HG02973 (cell line): ENCODE data around the gene CFHR5.
A peak's percentile ranks its signal among the peaks of the same experiment; 100 is the strongest.
"Not testable (repeated sequence)": the region's sequence is repeated elsewhere in the genome, so short reads cannot be mapped to it uniquely, and the experiment has no call there.

ENCODE experiments used
- ATAC-seq: cut with Tn5 transposase; IDR thresholded peaks from one replicate; pipeline ENCODE4 v1.9.1; 2021; ENCODE audit warnings: moderate library complexity; ENCODE audit not compliant: unreplicated experiment

Gene CFHR5

DNA sequence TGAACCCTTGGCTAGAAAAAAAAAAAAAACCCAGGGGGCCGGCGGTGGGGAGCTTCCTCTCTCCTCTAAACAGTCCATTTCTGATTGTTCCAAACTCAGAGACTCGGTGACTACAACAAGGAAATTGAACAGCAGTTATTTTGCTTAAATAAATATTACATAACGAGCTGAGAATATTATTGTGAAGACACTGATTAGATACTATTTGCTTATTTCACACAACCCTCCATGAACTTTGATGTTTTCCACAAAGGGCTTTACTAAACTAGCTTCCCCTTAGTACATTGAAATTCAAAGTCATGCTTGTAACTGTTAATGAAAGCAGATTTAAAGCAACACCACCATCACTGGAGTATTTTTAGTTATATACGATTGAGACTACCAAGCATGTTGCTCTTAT, at the start of gene CFHR5:
CFHR5 (plus strand) TSS at position 279 of the 400 bp plus-strand sequence; CDS start at position 388, 109 bp downstream.
- no peak for ATAC-seq

DNA sequence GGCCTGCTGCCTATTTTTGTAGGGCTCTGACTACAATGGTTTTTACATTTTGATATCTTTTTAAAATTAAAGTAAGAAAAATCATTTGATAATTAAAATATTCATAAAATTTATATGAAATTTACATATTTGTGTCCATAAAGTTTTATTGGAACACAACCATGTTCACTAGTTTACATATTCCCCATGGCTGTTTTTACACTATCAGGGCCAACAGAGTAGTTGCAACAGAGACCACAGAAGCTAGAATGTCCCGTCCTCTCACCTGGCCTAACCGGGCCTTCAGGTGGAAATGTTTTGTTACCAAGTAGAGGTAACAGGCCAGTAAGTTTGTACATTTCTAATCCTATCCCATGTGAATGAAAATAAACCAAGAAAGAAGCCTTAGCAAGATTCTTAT, 44.5 kb upstream of the CFHR5 start:
- not testable (repeated sequence) for ATAC-seq

DNA sequence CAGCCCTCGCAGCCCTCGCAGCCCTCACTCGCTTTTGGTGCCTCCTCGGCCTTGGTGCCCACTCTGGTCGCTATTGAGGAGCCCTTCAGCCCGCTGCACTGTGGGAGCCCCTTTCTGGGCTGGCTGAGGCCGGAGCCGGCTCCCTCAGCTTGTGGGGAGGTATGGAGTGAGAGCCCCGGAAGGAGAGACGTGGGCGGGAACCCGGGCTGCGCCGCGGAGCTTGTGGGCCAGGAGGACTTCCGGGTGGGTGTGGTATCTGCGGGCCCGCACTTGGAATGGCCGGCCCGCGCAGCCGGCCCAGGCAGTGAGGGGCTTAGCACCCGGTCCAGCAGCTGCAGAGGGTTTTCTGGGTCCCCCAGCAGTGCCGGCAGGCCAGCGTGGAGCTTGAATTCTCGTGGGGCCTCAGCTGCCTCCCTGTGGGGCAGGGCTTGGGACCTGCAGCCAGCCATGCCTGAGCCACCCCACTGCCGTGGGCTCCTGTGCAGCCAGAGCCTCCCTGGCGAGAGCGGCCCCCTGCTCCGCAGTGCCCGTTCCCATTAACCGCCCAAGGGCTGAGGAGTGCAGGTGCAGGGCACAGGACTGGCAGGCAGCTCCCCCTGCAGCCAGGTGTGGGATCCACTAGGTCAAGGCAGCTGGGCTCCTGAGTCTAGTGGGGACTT, 43.7 kb upstream of the CFHR5 start:
- no peak for ATAC-seq

DNA sequence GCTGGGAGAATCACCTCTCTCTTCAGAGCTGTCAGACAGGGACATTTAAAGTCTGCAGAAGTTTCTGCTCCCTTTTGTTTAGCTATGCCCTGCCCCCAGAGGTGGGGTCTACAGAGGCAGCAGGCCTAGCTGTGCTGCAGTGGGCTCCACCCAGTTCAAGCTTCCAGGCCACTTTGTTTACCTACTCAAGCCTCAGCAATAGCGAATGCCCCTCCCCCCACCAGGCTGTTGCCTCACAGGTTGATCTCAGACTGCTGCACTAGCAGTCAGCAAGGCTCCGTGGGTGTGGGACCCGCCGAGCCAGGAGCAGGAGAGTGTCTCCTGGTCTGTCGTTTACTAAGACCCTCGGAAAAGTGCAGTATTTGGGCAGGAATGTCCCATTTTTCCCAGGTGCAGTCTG, 35.9 kb upstream of the CFHR5 start:
- not testable (repeated sequence) for ATAC-seq

GRCh38 chr1:196943568-196943967, 33.8 kb upstream of the CFHR5 start, which contains the start of gene CFHR2:
CFHR2 (plus strand) TSS chr1:196943738; CDS start chr1:196943881, 143 bp downstream.
- ATAC-seq = not testable (repeated sequence)

GRCh38 chr1:196951711-196952394, 25.5 kb upstream of the CFHR5 start:
- peak; percentile 89 for ATAC-seq

DNA sequence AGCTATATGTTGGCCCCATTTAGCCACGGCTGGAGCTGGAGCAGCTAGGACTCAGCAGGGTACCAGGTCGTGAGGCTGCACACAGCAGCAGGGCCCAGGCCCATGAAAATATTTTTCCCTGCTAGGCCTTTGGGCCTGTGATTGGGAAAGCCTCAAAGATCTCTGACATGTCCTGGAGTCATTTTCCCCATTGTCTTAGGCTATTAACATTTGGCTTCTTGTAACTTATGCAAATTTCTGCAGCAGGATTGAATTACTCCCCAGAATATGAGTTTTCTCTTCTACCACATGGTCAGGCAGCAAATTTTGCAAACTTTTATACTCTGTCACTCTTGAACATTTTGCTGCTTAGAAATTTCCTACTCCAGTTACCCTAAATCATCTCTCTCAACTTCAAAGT, 22.6 kb upstream of the CFHR5 start:
- no peak for ATAC-seq

- ATAC-seq = no peak
These were observed 21.4 kb upstream of the CFHR5 start for GRCh38 chr1:196955926-196956325.

GRCh38 chr1:196960854-196961253, 16.5 kb upstream of the CFHR5 start:
- peak; percentile 73 for ATAC-seq

- ATAC-seq = no peak
These were observed 7.2 kb upstream of the CFHR5 start for GRCh38 chr1:196970182-196970581.

DNA sequence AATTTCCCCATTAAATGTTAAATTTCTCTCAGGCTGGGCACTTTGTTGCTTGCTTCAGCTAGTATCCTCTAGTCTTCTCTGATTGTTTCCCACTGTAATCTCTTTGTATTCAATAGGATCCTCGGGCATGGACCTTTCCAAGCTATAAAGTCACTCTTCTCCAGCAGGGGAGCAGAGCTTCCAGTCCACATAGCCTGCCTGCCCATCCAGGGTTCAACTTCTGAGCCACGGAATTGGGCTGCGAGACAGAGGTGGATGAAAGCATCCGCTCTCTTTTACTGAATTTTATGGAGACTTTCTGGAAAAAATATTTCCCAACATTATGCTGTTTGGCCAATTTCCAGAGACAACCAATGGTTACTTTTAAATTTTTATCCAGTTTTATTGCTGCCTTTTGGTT, 1.1 kb upstream of the CFHR5 start:
- ATAC-seq = no peak

DNA sequence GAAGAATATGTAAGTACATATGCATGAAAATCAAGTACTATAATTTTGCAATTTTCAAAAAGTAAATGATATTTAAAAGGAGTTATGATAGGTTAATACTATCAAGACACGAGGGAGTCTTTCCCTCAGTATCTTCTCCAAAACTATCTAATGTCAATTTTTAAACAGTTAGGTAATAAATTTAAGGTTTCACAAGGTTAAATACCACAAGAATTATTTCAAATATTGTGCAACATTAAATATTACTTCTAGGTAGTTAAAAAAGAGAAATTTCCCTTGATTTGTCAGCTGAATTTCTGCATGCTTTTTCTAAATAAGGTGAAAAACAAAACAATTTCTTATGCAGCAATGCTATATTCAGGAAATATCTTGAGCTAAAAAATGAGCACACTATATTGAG, 3.5 kb downstream of the CFHR5 start:
- no peak for ATAC-seq

DNA sequence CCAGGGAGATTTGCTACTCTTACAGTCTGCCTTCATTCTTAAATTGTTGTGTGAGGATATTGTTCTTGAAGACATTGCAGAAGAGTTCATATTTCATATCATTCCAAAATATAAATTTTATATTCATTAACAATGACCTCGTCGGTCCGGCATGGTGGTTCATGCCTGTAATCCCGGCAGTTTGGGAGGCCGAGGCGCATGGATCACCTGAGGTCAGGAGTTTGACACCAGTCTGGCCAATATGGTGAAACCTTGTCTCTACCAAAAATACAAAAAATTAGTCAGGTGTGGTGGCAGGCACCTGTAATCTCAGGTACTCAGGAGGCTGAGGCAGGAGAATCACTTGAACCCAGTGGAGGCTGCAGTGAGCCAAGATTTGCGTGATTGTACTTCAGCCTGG, 4.9 kb downstream of the CFHR5 start:
- ATAC-seq = not testable (repeated sequence)

DNA sequence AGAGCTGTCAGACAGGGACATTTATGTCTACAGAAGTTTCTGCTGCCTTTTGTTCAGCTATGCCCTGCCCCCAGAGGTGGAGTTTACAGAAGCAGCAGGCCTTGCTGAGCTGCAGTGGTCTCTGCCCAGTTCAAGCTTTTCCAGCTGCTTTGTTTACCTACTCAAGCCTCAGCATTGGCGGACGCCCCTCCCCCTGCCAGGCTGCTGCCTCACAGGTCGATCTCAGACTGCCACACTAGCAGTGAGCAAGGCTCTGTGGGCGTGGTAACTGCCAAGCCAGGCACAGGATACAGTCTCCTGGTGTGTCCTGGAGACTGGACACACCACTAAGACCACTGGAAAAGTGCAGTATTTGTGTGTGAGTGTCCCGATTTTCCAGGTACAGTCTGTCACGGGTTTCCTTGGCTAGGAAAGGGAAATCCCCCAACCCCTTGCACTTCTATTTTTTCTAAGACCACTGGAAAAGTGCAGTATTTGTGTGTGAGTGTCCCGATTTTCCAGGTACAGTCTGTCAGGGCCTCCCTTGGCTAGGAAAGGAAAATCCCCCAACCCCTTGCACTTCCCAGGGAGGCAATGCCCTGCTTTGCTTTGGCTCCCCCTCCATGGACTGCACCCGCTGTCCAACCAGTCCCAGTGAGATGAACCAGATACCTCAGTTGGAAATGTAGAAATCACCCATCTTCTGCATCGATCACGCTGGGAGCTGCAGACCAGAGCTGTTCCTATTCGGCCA, 14.7 kb downstream of the CFHR5 start:
- ATAC-seq = not testable (repeated sequence)

- ATAC-seq = no peak
These were observed 16.6 kb downstream of the CFHR5 start for GRCh38 chr1:196993916-196994315.

- ATAC-seq = no peak
These were observed 20.1 kb downstream of the CFHR5 start for GRCh38 chr1:196997423-196997822.

DNA sequence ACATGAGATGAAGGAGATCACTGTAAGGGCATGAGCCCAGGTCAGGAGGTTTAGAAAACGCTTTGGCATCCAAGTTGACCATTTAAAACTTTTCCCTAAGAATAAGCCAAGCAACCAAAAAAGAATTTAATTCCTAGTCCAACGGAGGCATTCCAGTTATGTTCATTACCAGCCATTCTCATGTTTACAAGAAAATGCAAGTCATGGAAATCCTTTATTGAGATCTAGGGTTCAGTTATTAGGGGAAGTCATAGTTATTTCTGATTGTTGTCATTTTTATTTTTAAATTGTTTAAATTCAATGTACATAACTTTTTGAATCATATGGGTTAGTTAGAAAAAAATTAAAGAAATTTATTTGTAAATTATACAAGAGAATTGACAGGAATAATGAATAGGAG, 24.5 kb downstream of the CFHR5 start:
- no peak for ATAC-seq

- no peak for ATAC-seq
These were observed 25.8 kb downstream of the CFHR5 start for GRCh38 chr1:197003132-197003531.

DNA sequence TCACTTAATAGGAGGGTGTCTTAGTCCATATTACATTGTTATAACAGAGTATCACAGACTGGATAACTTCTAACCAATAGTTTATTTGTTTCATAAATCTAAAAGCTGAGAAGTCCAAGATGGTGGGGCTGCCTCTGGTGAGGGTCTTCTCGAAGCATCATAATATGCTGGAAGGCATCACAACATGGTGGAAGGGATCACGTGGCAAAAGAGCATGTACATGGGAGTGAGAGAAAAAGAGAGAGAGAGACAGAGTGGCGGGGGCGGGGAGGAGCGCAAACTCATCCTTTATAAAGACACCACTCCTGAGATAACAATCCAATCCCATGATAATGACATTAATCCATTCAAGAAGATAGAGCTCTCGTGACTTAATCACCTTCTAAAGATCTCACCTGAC, 31.5 kb downstream of the CFHR5 start:
- ATAC-seq = no peak

DNA sequence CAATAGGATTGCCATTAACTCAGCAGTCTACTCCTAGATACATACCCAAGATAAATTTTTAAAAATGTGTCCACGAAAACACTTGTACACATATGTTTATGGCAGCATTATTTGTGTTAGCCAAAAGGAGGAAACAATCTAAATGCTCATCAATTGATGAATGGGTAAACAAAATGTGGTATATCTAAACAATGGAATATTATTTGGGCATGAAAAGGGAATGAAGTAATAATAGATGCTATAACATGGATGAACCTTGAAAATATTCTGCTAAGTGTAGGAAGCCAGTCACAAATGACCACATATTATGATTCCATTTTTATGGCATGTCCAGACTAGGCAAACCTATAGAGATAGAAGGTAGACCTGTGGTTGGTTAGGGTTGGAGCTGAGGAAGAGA, 34.3 kb downstream of the CFHR5 start:
- no peak for ATAC-seq

DNA sequence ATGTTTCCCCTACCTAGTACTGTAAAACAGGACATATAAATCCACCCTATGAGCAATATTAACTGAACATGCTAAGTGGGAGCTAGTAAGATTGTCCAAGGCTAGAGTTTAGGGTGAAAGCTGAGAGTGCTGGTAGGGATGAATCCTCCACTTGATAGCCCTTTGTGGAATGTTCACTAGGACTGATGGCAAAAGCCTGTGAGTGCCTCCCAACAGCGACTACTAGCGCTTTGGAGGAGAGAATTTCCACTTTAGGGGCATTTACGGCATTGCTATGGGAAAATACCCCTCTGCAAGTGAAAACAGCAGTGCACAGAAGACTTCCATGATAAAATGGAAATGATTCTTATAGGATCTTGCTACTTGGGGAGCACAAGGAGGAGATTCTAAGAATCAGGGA, 35.9 kb downstream of the CFHR5 start:
- ATAC-seq = no peak

- ATAC-seq = no peak
These were observed 39.4 kb downstream of the CFHR5 start for GRCh38 chr1:197016751-197017150.
